Endometrium (tissue), 2 donors: Measurements from ENCODE around the gene PHF20.
"Not testable (repeated sequence)": the region's sequence is repeated elsewhere in the genome, so short reads cannot be mapped to it uniquely, and the experiment has no call there.

ENCODE experiments used
- FAIRE-seq: peaks from 2 replicates; lab custom pipeline; 2012; peaks lifted over from hg19 to GRCh38; lab: Jason Lieb, UNC
- donor health status: control.
- donor health status: control.

Gene PHF20

DNA sequence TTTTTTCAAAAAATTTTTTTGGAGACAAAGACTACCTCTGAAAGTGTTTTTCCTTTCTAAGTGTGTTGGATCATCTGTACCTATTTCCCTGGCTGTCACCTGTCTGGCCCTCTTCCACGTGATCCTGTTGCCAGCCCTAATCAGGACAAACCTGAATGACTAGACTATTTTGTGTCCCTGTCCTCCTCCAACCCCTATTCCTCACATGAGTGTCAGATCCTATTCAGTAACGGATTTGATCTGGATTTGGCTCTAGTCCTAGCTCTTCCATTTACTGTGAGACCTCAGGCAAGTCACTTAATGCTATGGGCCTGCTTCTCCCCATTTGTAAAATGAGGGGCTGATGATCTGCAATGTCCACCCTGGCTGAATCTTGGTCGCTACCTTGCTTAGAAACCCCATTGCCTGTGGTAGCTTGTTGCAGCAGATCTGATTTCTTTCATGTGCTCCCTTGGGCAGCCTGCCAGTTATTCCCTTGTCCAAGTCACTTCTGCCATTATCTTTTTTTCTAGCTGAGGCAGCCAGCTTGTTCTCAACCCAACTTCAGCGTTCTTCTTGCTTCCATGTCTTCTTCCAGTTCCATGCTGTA lies 4.8 kb downstream of the PHF20 start:
- FAIRE-seq: no peak

GRCh38 chr20:35783811-35784210 lies 12.0 kb downstream of the PHF20 start:
- FAIRE-seq: not testable (repeated sequence)

DNA sequence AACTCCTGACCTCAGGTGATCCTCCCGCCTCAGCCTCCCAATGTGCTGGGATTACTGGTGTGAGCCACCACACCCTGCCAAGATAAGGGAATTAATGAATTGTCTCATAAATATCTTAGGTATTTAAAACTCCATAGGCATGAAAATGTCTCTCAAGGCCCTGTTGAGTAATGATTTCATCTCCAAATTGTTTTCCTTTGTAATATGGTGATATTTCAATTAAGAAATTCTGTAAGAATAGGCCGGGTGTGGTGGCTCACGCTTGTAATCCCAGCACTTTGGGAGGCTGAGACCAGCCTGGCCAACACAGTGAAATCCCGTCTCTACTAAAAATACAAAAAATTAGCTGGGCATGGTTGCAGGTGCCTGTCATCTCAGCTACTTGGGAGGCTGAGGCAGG lies 13.7 kb downstream of the PHF20 start:
- not testable (repeated sequence) for FAIRE-seq

- no peak for FAIRE-seq
Measured at GRCh38 chr20:35788796-35789195, 17.0 kb downstream of the PHF20 start.

GRCh38 chr20:35791097-35791496 lies 19.3 kb downstream of the PHF20 start:
- FAIRE-seq: no peak

- no peak for FAIRE-seq
Measured at GRCh38 chr20:35791821-35792220, 20.0 kb downstream of the PHF20 start.

DNA sequence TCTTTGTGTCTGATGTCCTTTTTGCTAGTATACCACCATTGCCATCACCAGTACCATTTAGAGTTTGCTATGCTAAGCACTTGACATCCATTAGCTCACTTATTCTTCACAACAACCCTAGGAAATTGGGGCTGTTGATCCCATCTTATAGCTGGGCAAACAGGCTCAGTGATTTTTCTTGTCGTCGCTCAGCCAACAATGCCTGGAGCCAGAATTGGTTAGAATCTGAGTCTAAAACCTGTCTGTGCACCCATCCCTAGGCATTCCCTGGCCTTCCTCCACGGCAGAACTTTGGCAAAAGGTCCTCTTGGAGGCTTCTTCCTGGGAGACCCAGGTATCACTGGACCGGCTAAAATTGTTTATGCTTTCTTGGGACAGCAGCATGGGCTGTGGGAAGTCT lies 20.9 kb downstream of the PHF20 start:
- FAIRE-seq: no peak

DNA sequence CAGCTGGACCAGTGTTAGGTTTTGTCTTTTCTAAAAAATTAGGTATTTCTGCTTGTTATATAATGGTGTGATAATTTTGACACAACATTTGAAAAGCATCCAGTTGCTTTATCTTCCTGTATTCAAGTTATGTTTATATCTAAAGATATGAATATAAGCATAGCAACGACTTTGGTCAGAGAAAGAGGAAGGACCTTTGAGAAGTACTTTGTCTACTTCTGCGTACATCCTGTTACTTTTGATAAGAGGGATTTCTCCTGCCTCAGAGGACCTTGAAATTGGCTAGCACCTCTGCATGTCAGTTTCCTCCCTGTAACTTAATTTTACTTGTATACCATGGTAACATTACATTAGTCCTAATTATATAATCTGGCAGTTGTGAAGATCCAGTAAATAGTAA lies 24.8 kb downstream of the PHF20 start:
- no peak for FAIRE-seq

- FAIRE-seq: no peak
Measured at GRCh38 chr20:35801865-35802264, 30.1 kb downstream of the PHF20 start.

GRCh38 chr20:35806075-35806474 lies 34.3 kb downstream of the PHF20 start:
- no peak for FAIRE-seq

- FAIRE-seq: no peak
Measured at GRCh38 chr20:35807877-35808276, 36.1 kb downstream of the PHF20 start.

GRCh38 chr20:35820715-35821114 lies 48.9 kb downstream of the PHF20 start:
- FAIRE-seq: no peak

- FAIRE-seq: no peak
Measured at GRCh38 chr20:35821807-35822242, 50.0 kb downstream of the PHF20 start.

DNA sequence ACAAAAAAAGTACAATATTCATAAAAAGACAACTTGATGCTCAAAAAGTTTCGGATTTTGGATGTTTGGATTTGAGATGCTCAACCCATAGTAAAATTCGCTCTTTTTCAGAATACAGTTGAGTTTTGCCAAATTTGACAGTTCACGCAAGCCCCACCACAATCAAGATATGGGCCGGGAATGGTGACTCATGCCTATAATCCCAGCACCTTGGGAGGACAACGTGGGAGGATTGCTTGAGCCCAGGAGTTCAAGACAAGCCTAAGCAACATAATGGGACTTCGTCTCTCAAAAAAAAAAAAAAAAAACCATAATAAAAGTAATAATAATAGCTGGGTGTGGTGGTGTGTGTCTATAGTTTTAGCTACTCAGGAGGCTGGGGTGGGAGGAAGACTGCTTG lies 51.3 kb downstream of the PHF20 start:
- no peak for FAIRE-seq

DNA sequence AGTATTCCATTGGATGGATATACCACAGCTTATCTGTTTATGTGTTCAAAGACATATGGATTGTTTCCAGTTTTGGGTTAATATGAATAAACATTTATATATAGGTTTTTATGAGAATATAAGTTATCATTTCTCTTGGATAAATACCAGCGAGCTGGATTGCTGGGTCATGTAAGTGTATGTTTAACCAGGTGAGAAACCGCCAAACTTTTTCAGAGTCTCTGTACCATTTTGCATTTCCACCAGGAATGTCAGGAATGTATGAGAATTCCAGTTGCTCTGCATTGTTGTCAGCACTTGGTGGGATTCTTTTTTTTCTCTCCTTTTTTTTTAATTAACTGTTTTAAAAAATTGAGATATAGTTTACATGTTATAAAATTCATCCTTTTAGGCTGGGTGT lies 52.1 kb downstream of the PHF20 start:
- FAIRE-seq: no peak

- FAIRE-seq: no peak
Measured at GRCh38 chr20:35826397-35826998, 54.7 kb downstream of the PHF20 start.

DNA sequence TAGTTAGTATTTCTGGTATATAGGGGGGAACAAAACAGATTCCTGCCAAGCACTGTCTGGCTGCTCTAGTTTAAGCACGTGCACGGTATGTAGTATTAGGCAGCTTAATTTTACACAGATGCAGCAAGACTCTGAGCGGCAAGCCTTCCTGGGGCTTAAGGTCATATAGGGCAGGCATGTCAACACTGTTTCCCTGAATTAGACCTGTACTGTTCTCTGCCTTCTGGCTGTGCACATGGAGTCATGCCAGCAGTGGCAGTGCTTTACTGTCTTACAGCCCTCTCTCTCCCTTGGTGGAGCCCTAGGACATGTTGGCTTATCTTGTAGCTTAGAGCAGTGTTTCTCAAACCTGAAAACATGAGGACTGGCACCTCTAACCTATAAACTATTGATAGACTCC lies 56.6 kb downstream of the PHF20 start:
- no peak for FAIRE-seq

DNA sequence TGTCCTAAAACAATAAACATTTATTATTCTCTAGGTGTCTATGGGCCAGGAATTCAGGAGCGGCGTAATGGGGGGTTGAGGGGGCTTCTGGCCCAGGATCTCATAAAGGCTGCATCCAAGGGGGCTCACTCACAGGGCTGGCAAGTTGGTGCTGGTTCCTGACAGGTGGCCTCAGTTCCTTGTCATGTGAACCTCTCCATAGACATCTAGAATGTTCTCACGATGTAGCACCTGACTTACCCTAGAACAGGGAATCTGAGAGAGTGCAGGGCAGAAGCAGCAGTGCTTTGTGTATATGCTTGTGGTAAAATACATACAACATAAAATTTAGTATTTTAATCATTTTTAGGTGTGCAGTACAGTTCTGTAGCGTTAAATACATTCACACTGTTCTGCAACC lies 57.1 kb downstream of the PHF20 start:
- FAIRE-seq: no peak

GRCh38 chr20:35830264-35830663 lies 58.4 kb downstream of the PHF20 start:
- FAIRE-seq: no peak

GRCh38 chr20:35831029-35831428 lies 59.2 kb downstream of the PHF20 start:
- FAIRE-seq: no peak

DNA sequence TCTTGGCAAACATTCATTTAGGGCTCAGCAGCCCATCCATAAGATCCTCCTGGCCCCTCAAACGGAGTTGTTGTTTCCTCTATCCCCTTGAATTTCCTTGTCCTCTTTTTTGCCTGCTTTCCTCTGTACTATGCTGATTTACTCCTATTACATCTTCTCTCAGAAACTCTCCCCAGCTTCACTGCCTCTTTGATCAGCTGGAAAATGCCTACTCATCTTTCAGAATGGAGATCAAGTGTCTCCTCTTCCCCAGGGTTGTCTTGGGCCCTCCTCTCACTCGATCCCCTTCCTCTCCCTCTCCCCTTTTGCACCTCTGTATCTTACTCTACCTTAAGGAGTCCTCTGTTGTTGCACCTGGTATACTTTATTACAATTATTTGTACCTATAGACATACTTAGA lies 60.2 kb downstream of the PHF20 start:
- FAIRE-seq: no peak

DNA sequence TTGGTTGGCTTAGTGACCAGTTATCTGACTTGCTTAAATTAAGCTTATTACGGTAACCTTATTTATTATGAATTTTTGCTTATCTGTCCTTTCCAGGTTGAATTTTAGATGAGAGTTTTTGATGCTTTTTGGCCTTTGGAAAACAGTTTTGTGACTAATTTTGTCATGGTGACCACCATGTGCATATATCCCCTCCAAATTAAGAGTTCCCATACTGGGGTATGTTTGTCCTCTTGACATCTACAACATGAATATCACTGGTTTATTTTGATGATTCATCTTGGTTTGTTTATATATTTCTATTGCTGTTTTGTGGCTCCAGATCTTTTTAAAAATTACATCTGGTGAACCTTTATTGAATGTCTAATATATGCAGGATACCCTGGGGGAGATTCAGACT lies 61.4 kb downstream of the PHF20 start:
- FAIRE-seq: no peak

DNA sequence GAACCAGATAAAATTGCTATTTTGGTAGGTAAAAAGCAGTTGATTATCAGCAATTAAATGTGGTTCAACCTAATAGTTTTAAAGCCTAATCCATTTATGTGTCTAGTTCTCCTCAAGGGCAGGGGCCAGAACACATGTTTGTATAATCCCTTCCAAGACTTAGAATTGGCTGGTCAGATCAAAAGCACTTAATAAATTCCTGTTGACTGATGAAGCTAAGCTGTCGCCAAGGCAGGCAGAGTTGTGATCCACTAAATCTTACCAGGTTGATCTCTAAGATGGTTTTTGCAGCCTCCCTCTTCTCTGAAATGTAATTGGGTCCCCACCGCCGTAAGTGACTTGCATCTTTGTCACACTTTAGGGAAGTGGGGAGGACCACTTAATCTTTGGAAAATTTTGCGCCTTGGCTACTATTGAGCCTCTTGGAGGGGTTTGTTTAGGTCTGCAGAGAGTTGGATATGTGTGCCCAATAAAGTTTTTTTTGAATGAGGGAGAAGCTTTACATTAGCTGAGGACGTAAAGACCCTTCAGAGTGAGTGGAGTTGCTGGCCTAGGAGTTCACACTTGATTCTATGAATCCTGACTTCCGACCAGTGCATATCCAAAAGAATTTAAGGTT lies 65.9 kb downstream of the PHF20 start:
- FAIRE-seq: no peak

DNA sequence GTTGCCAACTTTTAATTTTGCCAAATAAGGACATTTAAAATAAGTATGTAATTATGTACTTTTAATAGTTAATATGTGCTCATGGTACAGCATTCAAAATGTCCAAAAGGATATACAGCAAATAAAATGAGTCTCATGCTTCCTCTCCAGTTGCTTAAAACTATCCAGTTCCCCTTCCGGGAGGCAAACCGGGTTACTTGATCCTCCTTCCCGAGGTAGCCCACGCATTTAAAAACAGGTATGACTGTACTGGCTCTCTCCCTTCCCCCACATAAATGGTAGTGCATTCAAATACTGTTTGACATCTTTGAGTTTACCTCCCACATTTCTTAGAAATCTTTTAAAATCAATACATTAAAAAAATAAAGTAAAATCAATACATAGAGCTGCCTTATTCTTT lies 66.4 kb downstream of the PHF20 start:
- FAIRE-seq: no peak
